SK-N-MC (cell line): ENCODE measurements around the gene CFAP74.

Experiments used
- FOXP2 ChIP-seq: optimal IDR thresholded peaks from 2 replicates; pipeline ENCODE3; 2011; ENCODE audit warnings: mild to moderate bottlenecking, moderate library complexity; ENCODE audit not compliant: insufficient read depth; ENCODE audit errors: extremely low read length, control extremely low read depth
- POLR2AphosphoS5 ChIP-seq: IDR thresholded peaks from 2 replicates; pipeline ENCODE4 v1.6.1; 2012; ENCODE audit warnings: mild to moderate bottlenecking, low read depth, low read length, borderline replicate concordance

- TF ChIP-seq POLR2AphosphoS5 (no peak), FOXP2 (no peak)
These were observed 14.9 kb upstream of the CFAP74 start for GRCh38 chr1:2018217-2019171.
